ENCODE data around the gene OR51B6.
"Not testable (repeated sequence)": the region's sequence is repeated elsewhere in the genome, so short reads cannot be mapped to it uniquely, and the experiment has no call there.

Gene OR51B6, protein sequence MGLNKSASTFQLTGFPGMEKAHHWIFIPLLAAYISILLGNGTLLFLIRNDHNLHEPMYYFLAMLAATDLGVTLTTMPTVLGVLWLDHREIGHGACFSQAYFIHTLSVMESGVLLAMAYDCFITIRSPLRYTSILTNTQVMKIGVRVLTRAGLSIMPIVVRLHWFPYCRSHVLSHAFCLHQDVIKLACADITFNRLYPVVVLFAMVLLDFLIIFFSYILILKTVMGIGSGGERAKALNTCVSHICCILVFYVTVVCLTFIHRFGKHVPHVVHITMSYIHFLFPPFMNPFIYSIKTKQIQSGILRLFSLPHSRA

DNA sequence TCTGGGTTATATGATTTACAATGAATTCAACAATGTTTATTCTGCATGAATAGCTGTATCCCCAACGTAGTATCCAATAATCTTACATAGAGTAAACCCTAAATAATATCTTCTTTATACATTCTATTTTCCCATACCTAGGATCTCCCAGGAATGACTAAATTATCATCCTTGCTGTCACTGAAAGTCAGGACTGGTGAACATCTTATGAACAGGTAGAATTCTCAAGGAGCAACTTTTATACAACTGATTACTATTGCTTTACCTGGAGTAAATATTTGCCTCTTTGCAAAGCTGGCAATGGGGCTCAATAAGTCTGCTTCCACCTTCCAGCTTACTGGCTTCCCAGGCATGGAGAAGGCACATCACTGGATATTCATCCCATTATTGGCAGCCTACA, at the start of gene OR51B6:
Gene OR51B6, plus strand, starts transcription at position 301 of the 400 bp plus-strand sequence. Its CDS starts 0 bp downstream, at position 301.
- DNase-seq, result no peak

DNA sequence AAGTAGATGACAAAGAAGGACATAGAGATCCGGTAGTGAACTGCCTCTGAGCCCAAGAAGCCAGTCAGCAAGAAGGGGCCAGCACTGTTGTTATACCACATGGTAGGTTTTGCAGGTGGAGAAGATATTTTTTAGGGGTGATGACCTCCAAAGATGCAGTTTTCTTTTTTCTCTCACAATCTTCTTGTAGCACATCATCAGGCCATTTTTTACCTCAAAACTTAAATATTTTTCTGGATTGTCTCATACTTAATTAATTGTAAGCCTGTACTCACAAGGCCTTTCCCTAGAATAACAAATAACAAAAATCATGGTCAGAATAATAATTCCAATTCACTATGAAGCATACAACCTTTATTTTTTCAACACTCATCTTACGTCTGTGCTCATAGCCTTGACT, 49.5 kb upstream of the OR51B6 start, which contains the start of gene OR51B4:
Gene OR51B4, minus strand, starts transcription at position 101 of the 400 bp plus-strand sequence. Its CDS starts 0 bp downstream, at position 101.
- no peak for DNase-seq

DNA sequence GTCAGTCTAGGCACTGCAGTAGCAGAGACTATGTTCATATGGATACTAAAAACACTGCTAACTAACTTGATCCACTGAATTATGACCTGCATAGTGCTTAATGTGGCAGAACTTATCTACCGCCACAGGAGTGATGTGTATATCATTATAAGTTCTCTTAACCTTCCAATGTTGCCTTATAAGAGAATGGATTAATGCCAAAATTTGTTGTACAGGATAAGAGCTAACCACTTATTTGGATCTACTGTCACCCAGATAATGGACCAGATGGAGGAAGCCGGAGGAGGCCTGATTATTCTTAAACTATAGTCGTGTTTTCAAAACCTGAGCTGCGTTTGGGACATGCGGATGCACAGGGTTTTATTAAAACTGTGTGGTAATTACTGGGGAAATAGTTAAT, 47.7 kb upstream of the OR51B6 start:
- DNase-seq, result no peak

DNA sequence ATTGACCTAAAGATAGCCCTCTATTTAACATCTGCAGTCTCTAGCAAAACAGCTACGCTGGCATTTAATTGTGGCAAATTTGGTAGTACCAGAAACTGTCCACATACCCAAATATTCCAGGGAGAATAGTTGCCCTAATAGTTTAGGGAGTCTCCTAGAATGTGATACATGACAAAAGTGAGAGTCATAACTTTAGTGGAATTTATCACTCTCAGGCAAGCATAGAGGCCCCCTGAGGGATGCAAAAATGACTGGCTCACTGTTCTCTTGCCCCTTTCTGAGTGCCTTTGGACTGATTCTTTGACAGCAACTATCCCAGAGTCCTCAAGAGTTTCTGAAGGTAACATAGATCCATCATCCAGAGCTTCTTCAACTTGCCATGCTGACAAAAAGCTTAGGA, 47.3 kb upstream of the OR51B6 start:
- no peak for DNase-seq

DNA sequence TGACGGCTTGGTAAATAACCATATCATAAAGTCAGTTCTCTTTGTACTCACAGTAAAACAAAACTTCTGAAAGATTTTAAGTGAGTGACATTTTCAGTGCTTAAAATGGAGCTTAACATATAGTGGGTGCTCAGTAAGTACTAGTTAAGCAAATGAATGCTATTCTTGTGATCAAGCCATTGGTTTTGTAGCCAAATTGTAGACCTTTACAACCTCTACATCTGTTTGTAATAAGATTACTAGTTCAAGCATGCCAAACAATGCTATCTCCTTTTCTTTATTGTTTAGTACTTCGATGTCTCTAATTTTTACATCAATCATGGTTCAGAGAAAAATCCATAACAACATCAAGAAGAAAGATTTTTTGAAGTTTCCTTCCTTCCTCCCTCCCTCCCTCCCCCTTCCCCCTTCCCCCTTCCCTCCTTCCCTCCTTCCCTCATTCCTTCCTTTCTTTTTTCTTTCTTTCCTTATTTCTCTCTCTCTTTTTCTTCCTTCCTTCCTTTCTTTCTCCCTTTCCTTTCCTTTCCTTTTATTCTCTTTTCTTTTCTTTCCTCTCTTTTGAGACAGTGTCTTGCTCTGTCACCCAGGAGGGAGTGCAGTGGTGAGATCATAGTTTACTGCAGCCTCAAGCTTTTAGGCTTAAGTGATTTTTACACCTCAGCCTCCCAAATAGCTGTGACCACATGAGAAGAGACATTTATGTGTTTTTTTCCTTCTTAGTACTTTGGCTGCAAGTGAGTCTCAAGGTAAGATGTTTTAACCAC, 43.9 kb upstream of the OR51B6 start:
- DNase-seq, result no peak

DNA sequence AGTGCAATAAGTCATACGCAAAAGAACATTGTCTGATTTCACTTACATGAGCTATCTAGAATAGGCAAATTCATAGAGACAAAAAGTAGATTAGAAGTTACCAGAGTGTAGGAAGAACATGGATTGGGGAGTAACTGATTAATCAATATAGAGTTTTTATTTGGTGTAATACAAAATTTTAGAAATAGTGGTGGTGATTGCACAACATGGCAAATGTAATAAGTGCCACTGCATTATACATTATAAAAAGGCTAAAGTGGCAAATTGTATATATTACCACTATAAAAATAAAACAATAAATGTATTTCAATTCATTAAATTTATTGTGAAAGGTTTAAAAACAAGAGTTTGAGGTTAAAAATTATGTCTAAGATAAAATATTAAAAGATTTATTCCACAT, 40.9 kb upstream of the OR51B6 start:
- no peak for DNase-seq

DNA sequence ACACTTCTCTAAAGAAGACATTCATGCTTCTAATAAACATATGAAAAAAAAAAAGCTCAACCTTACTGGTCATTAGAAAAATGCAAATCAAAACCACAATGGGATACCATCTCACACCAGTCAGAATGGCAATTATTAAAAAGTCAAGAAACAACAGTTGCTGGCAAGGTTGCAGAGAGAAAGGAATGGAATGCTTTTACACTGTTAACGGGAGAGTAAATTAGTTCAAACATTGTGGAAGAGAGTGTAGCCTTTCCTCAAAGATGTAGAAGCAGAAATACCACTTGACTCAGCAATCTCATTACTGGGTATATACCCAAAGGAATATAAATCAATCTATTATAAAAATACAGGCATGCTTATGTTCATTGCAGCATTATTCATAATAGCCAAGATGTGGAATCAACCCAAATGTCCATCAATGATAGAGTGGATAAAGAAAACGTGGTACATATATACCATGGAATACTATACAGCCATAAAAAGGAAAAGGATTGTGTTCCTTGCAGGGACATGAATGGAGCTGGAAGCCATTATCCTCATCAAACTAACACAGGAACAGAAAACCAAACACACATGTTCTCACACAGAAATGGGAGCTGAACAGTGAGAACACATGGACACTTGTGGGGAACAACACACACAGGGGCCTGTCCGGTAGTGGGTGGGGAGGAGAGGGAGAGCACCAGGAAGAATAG, 37.8 kb upstream of the OR51B6 start:
- DNase-seq, result not testable (repeated sequence)

DNA sequence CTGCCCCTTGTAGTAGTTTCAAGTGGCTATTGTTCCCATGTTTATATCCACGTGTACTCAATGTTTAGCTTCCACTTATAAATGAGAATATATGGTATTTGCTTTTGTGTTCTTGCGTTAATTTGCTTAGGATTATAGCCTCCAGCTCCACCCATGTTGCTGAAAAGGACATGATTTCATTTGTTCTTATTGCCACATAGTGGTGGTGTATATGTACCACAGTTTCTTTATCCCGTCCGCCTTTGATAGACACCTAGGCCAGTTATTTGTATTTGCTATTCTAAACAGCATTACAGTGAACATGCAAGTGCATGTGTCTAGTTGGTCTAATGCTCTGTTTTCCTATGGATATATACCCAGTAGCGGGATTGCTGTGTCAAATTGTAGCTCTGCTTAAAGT, 34.0 kb upstream of the OR51B6 start:
- no peak for DNase-seq

DNA sequence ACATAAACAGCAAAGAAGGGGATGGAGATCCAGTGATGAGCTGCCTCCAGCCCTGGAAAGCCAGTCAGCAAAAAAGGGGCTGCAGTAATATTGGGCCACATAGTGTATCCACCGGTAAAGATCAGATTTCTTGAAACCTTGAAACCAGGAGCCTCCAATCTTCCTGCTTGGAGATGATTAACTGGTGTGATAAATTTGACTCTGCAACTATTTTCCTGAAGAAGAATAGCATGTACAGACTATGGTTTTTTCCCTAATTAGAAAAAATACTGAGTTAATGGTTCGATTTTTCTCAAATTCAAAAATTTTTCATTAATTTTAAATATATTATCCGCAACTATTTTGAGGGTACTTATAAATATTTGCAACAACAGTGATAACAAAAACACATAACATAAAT, 27.1 kb upstream of the OR51B6 start, which contains the start of gene OR51B2:
Gene OR51B2, minus strand, starts transcription at position 101 of the 400 bp plus-strand sequence. Its CDS starts 0 bp downstream, at position 101.
- no peak for DNase-seq

DNA sequence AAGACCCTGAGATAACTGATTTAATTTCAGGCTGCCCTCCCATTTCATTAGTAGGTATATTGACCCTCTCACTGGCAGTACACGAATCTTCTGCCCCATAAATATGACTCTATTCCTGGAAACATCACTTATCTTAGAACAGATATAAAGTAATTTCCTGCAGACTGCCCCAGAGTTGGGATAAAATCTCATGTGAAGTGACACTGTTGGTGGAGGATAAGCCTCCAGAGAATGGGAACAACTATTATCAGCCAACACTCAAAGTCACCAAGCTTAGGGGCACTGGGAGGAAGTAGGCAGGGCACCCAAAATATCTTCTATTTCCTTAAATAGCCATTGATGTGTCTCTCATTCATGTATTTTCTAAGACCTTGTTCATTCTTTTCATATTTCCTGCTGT, 16.1 kb upstream of the OR51B6 start:
- DNase-seq, result no peak

DNA sequence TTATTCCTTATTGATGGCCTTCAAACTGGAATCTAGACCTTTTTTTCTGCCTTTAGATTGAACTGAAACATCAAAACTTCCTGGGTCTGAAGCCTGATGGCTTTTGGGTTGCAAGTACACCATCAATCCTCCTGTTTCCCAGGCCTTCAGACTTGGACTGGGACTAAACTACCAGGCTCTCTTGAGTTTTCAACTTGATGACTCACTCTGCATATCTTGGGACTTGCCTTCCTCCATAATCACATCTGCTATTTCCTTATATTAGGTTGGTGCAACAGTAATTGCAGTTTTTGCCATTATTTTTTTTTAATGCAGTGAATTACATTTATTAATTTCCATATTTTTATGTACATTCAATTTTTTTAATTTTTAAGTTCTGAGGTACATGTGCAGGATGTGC, 15.0 kb upstream of the OR51B6 start:
- DNase-seq, result no peak

DNA sequence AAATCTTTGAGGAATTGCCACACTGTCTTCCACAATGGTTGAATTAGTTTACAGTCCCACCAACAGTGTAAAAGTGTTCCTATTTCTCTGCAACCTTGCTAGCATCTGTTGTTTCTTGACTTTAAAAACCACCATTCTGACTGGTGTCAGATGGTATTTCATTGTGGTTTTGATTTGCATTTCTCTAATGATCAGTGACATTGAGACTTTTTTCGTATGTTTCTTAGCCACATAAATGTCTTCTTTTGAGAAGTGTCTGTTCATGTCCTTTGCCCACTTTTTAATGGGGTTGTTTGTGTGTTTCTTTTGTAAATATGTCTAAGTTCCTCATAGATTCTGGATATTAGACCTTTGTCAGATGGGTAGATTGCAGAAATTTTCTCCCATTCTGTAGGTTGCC, 14.1 kb upstream of the OR51B6 start:
- not testable (repeated sequence) for DNase-seq

DNA sequence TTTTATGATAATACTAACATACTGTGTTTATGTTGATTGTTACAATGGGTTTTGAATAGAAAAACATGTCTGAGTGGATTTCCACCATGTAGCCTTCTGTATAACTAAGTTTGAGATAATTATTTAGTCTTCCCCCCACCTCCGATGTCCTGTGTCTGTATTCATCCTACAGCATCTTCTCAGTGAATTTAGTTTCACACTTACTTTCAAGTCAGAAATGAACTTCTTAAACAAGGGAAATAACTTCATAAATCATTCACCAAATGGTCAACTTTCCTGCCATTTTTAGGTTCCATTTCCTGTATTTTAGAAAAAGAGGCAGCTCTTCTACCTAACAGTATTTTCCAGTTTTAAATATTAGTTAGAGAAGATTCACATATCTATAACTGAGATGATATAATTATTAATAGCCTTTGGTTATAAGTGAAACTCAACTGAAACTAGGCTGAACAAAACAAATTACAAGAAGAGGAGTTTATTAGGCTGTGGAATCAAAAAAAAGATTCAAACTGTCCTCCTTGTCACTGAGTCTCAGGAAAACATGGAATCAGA, 11.5 kb upstream of the OR51B6 start:
- no peak for DNase-seq

DNA sequence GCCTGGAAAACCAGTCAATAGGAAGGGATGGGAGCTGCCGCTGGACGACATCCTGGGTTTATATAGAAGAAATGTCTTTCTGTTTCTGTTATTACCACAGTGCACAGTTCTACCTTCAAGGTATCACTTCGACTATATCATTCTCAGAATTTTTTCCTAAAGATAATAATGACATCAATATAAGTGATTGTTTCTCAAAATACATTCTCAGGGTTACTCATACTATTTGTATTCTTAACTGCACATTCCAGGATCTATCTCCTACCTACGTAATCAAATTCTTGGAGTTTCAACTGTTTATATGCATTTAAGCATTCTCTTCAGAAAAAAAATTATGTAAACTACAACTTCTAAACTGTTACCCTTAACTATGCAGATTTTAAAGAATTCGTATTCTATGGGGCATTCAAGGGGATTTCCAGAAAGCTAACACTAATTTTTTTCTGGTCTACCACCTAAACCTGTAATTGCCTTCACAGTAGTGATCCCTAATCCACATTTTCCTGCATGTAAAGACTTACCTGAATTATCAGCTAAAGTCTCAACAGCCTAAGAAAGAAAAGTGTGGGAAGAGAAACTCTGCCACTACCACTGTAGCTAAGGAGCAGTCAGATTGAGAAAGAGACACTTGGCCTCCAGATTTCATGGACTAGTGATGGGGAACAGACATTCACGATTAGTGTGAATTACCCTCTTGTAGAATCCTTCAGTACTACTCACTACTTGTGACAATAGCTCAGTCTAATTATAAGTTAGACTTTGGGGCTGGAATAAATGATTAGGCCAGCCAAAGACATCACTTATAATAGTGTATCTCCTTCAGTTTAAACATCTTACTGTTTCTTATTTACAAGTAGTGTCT, 7.6 kb upstream of the OR51B6 start, which contains the start of gene OR51B5:
Gene OR51B5, minus strand, starts transcription at position 51 of the 862 bp plus-strand sequence. Its CDS starts 0 bp downstream, at position 51.
- no peak for DNase-seq

DNA sequence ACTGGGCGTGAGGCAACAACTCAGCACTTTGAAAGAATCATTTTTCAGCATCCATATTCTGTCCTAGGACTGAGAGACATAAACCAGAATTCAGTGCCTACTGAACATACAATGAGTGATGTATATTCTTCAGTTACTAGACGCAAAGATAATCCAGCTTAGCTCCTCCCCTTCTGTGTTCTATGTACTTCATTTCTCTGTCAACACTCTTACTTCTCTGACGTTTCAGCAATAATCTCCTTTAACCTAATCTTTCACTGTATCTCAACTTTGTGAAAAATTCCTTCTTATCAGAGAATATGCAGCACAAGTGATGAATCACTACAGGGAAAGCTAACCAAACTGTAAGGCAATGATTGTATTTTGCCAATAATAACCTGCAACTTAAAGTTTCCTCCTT, 5.5 kb upstream of the OR51B6 start:
- no peak for DNase-seq

DNA sequence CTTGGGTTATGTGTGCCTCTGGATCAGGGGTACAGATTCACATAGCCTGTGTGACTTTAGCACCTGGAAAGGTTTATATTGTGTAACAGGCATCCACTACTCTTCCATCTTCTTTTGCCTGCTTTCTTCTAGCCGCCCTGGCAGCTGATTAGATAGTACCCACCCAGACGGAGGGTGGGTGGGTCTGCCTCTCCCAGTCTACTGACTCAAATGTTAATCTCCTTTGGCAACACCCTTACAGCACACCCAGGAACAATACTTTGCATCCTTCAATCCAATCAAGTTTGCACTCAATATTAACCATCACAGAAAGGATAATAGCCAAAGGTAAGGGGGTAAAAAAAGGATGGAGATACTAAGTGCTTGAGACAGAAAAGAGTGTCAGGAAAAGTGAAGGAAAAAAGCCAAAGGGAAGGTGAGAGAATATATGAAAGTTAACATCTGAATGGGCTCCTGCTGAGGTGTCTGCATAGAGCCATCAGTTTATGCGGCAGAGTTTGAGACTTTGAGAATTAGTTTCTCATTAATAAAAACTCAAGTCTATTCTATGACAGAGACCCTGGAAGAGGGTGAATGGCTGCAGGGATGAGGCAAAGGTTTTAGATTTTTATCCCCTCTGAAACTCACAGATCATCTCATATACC, 2.6 kb upstream of the OR51B6 start:
- DNase-seq, result no peak

DNA sequence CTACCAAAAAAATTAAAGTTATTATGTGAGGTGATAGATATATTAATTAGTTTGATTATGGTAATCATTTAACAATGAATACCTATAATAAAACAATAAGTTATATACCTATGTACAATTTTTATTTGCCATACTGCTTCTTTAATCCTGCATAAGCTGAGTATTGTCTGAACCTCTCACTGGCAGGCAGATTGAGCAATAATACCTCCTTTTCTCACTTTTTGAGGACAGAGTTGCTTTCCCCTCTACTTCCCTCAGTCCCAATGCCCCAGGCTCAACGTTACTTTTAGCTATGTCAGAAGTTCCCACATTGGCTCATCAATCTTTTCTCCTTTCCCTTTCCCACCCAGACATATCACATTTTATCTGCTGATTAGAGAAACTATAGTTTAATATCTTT, 1.8 kb upstream of the OR51B6 start:
- DNase-seq, result no peak

DNA sequence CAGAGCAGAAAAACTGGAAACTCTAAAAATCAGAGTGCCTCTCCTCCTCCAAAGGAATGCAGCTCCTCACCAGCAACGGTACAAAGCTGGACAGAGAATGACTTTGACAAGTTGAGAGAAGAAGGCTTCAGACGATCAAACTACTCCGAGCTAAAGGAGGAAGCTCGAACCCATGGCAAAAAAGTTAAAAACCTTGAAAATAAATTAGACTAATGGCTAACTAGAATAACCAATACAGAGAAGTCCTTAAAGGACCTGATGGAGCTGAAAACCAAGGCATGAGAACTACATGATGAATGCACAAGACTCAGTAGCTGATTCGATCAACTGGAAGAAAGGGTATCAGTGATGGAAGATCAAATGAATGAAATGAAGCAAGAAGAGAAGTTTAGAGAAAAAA, 4.7 kb downstream of the OR51B6 start:
- not testable (repeated sequence) for DNase-seq

DNA sequence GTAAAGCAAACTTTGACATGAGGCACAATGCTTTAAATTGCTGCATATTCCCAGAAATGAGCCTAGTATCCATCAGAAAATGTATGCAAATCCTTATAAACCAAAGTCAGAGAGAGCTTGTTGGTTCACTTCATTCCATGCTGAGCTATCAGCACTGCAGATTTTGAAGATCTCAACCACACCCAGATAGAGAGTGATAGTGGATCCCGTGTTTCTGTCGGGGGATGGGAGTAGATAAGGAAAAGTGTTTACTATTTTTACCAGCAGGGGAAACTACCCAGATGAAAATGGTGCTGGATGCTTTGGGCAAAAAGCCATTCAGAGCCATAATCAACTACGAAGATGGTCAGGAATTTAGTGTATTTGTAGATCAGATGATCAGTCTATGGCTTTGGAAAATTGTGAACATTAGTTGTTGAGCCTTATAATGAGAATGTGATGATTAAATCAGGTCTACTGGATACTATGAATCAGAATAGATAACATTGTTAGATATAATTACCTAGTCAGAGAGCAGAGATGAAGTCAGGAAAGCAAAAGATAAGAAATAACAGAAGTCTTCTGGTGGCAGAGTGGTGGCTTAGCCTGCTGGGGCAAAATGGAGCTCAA, 10.8 kb downstream of the OR51B6 start:
- DNase-seq, result no peak

DNA sequence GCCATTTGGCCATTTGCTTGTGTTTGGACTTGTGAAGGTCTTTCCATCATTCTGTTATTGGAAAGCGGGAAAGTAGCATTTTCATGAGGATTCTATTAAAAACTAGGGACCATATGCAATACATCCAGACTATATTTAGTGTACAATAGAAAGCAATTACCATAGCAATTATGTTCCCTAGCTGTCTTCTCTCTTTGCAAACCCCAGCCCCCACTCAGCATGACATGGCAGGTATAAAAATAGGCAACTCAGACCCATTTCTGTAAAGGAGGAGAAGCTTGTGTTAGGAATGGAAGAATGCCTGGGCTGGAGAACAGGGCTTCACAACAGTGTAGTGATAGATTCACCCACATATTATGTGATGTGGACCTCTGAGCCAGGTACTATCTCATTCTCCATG, 12.4 kb downstream of the OR51B6 start:
- no peak for DNase-seq

DNA sequence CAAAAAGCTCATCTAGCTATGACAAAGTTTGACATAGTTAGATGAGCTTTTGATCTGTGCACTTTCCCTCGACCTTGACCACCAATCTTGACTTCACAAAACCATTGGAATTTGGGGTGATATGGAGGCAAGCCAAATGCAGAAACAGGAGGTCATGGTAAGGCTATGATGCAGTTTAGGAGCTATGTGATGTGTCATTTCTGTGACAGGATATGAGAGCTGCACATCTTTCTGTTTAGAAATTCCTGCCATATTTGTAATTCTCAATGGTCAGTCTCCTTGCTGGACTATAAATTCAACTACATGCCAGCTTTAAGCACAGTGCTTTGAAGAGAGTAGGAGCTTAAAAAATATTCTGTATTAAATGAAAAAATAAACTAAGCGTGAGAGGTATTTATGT, 12.9 kb downstream of the OR51B6 start:
- DNase-seq, result no peak

All from 8988T (cell line).